ENCODE data around the gene ZNF764. TPM values are rescaled to one million over a fixed set of nuclear protein-coding genes. Genes with fewer than 3 reads are reported as not detected.
"Not testable (repeated sequence)": the region's sequence is repeated elsewhere in the genome, so short reads cannot be mapped to it uniquely, and the experiment has no call there.

The ZNF764 gene
- total RNA-seq, 4 donors from 2014 or later = 4.7 to 8.3 (median 7.2) TPM

DNA sequence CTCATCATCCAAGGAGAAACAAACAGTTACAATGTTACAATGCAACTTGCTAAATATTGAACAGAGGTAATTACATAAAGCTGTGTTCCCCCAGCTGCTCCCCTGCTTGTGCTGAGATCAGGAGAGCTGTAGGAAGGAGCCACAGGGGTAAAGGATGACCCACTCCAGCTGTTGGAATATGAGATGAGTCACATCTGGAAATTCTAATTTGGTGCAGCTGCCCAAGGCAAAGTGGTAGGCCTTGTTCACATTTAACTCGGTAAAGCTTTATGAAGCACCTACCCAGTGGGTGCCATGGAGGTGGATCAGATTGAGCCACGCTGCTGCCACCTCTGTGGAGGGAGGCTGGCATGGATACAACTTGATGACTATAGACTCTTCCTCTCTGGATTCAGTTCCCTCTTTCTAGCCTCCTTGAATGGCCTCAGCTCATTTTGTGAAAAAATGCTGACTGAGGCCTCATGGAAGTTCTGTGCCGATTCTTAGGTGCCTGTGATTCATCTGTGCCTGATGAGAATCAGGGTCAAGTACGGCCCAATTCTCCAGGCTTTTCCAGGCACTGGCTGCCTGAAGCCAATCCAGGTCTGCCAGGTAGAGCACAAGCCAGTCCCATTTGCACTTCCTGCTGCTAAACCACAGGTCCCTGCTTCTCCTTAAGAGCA is 44.6 kb upstream of the ZNF764 start:
- no peak overlapping the region for H3K4me3 ChIP-seq
- no peaks in the 10 kb centered on the region for H3K9me3 ChIP-seq
- peaks cover 0 to 6% (median 0%) of the 10 kb centered on the region in 3 donors for H3K4me1 ChIP-seq
- peak overlapping the region in 1 of 4 donors; percentile 23 for H3K27ac ChIP-seq
- DNase-seq = no peak
- 43 to 51% methylated on average over 3 to 4 of the region's 4 CpGs for WGBS, 2 donors
- peaks cover 0 to 54% (median 19%) of the 10 kb centered on the region in 3 donors for H3K36me3 ChIP-seq
- intact Hi-C loops (cut with DNase I) = no loop called here
- H3K27me3 ChIP-seq = no peaks in the 10 kb centered on the region
- TF ChIP-seq, protein P1, sequence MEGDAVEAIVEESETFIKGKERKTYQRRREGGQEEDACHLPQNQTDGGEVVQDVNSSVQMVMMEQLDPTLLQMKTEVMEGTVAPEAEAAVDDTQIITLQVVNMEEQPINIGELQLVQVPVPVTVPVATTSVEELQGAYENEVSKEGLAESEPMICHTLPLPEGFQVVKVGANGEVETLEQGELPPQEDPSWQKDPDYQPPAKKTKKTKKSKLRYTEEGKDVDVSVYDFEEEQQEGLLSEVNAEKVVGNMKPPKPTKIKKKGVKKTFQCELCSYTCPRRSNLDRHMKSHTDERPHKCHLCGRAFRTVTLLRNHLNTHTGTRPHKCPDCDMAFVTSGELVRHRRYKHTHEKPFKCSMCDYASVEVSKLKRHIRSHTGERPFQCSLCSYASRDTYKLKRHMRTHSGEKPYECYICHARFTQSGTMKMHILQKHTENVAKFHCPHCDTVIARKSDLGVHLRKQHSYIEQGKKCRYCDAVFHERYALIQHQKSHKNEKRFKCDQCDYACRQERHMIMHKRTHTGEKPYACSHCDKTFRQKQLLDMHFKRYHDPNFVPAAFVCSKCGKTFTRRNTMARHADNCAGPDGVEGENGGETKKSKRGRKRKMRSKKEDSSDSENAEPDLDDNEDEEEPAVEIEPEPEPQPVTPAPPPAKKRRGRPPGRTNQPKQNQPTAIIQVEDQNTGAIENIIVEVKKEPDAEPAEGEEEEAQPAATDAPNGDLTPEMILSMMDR (IDR thresholded peaks at IDR 0.05) = no peak
- no peak for TF ChIP-seq POLR2A (IDR thresholded peaks at IDR 0.05)

DNA sequence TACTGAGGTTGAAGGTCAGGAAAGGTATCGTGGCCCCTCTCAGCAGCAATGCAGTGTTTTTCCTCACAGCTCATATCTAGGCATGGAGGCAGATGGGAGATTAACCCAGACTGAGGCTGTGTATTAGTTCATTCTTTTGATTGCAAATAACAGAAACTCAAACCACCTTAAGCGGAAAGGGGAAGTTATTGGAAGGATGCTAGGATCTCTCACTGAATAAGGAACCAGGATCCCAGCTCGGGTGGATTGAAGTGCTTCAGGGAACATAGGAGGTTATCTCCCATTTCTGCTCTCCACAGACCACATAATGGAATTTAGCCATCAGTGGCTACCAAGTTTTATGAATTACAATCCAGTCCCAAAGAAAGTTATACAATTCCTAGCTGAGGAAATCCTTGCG is 43.8 kb upstream of the ZNF764 start:
- WGBS, 2 donors = 73 to 78% methylated on average over 4 of the region's 4 CpGs
- Histone ChIP-seq H3K4me1 (peaks cover 0 to 6% (median 0%) of the 10 kb centered on the region in 3 donors), H3K4me3 (no peak overlapping the region), H3K9me3 (no peaks in the 10 kb centered on the region), H3K36me3 (peaks cover 0 to 46% (median 19%) of the 10 kb centered on the region in 3 donors), H3K27ac (peak overlapping the region in 2 of 4 donors; percentile 3 to 23), H3K27me3 (no peaks in the 10 kb centered on the region)
- intact Hi-C loops (cut with DNase I) = no loop called here
- TF ChIP-seq, protein P1 (IDR thresholded peaks at IDR 0.05) = no peak
- TF ChIP-seq POLR2A (IDR thresholded peaks at IDR 0.05) = no peak
- no peak for DNase-seq

DNA sequence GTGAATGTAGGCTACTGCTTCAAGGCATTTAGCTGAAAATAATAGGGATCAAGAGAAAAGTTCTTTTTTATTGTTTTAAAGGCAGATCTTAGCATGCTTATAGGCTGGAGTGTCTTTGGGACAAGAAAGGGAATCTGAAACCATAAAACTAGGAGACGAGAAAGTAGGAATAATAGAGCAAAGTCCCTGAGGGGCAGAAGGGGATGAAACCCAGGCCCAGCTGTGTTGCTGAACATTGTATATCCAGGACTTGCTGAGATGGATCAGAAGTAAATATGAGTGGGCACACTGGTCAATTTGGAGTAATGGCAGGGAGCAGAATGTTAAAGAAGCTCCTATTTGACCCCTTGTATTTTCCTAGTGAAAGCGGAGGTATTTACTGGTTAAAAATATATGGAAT is 42.8 kb upstream of the ZNF764 start:
- DNase-seq = no peak
- no peak overlapping the region for H3K27ac ChIP-seq
- H3K4me1 ChIP-seq = peaks cover 0 to 6% (median 0%) of the 10 kb centered on the region in 3 donors
- H3K4me3 ChIP-seq = no peak overlapping the region
- WGBS, 2 donors = 82 to 87% methylated on average over 2 of the region's 2 CpGs
- H3K9me3 ChIP-seq = no peaks in the 10 kb centered on the region
- TF ChIP-seq, protein P1 (IDR thresholded peaks at IDR 0.05) = no peak
- TF ChIP-seq POLR2A (IDR thresholded peaks at IDR 0.05) = no peak
- H3K27me3 ChIP-seq = no peaks in the 10 kb centered on the region
- intact Hi-C loops (cut with DNase I) = no loop called here
- peaks cover 0 to 36% (median 19%) of the 10 kb centered on the region in 3 donors for H3K36me3 ChIP-seq

DNA sequence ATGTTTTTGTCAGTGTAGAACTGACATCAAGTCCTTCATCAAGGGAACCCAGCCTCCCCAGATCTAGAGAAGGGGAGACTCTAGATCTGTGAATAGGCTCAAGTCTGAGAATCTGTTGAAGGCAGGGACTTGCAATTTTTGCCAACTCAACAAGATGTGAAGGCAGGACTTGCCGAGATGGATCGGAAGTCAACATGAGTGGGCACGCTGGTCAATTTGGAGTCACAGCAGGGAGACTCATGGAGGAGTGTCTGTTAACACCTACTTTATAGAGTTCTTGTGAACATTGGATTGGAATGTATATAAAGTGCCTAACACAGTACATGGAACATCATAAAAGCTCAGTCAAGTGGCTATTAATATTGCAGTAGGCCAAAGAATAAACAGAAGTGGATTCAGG is 42.0 kb upstream of the ZNF764 start:
- H3K36me3 ChIP-seq = peaks cover 0 to 28% (median 14%) of the 10 kb centered on the region in 3 donors
- 65 to 66% methylated on average over 3 of the region's 3 CpGs for WGBS, 2 donors
- H3K27ac ChIP-seq = no peak overlapping the region
- H3K27me3 ChIP-seq = no peaks in the 10 kb centered on the region
- no peak for DNase-seq
- no peak overlapping the region for H3K4me3 ChIP-seq
- TF ChIP-seq, protein P1 (IDR thresholded peaks at IDR 0.05) = no peak
- TF ChIP-seq POLR2A (IDR thresholded peaks at IDR 0.05) = no peak
- H3K4me1 ChIP-seq = peaks cover 0 to 6% (median 0%) of the 10 kb centered on the region in 3 donors
- intact Hi-C loops (cut with DNase I) = no loop called here
- no peaks in the 10 kb centered on the region for H3K9me3 ChIP-seq

DNA sequence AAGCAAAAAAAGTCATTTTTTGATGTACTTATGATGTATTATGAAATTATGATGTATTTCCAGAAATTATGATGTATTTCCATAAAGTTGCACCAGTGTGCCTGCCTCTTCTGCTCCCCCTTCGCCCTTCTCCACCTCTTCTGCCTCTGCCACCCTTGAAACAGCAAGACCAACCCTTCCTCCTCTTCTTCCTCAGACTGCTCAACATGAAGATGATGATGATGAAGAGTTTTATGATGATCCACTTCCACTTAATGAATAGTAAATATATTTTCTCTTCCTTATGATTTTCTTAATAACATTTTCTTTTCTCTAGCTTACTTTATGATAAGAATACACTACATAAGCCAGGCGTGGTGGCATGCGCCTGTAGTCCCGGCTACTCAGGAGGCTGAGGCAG is 34.7 kb upstream of the ZNF764 start:
- intact Hi-C loops (cut with DNase I) = no loop called here
- WGBS, 2 donors = 88 to 89% methylated on average over 4 of the region's 4 CpGs
- no peaks in the 10 kb centered on the region for H3K36me3 ChIP-seq

DNA sequence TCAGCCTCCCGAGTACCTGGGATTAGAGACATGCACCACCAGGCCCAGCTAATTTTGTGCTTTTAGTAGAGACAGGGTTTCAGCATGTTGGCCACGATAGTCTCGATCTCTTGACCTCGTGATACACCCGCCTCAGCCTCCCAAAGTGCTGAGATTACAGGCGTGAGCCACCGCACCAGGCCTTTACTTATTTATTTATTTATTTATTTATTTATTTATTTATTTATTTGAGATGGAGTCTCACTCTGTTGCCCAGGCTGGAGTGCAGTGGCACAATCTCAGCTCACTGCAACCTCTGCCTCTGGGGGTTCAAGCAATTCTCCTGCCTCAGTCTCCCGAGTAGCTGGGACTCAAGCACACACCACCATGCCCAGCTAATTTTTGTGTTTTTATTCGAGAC is 32.7 kb upstream of the ZNF764 start:
- H3K9me3 ChIP-seq; DNase-seq; intact Hi-C loops (cut with DNase I); H3K27ac ChIP-seq; H3K27me3 ChIP-seq; H3K4me3 ChIP-seq; H3K36me3 ChIP-seq: not testable (repeated sequence)
- WGBS, 2 donors = 97 to 99% methylated on average over 9 of the region's 9 CpGs
- H3K4me1 ChIP-seq = peaks cover 6 to 11% (median 10%) of the 10 kb centered on the region in 3 donors

More for the DNA sequence above, 34.7 kb upstream of the ZNF764 start:
- no peaks in the 10 kb centered on the region for H3K4me1 ChIP-seq
- no peak overlapping the region for H3K4me3 ChIP-seq
- DNase-seq = no peak
- H3K27me3 ChIP-seq = no peaks in the 10 kb centered on the region
- H3K27ac ChIP-seq = no peak overlapping the region
- H3K9me3 ChIP-seq = no peaks in the 10 kb centered on the region
- TF ChIP-seq POLR2A (IDR thresholded peaks at IDR 0.05) = no peak
- TF ChIP-seq, protein P1 (IDR thresholded peaks at IDR 0.05) = no peak

DNA sequence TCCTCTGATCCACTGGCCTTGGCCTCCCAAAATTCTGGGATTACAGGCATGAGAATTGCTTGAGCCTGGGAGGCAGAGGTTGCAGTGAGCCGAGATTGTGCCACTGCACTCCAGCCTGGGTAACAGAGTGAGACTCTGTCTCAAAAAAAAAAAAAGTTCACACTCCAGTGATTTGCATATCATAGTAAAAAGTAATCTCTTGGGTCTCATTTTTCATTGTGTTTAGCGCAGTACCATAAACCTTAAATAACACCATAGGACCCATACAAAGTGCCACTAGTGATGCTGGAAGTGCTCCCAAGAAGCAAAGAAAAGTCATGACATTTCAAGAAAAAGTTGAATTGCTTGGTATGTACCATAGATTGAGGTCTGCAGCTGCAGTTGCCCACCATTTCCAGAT is 31.4 kb upstream of the ZNF764 start:
- WGBS, 2 donors = 100% methylated on average over 1 to 2 of the region's 2 CpGs
- not testable (repeated sequence) for H3K27ac ChIP-seq
- intact Hi-C loops (cut with DNase I) = loop anchor here (10.0 kb wide), 1 partner anchor 55 kb away; no protein-coding TSS in a partner anchor

More for the DNA sequence above, 31.4 kb upstream of the ZNF764 start:
- DNase-seq, H3K27me3 ChIP-seq, H3K4me3 ChIP-seq, H3K36me3 ChIP-seq, H3K9me3 ChIP-seq: not testable (repeated sequence)
- peaks cover 12 to 19% (median 13%) of the 10 kb centered on the region in 3 donors for H3K4me1 ChIP-seq

Measured in esophagus squamous epithelium (tissue), 5 donors.